RWPE2 (cell line): ENCODE data around the gene GPHN.

Source experiments
- ATAC-seq: fragments of 200-7000 bp; cut with Tn5 transposase; 3 replicates; pipeline ENCODE4 v1.9.1; 2021; ENCODE audit warnings: low read depth
- DNase-seq: peaks from one replicate; pipeline ENCODE4 v3.0.0-alpha.2; 2020; ENCODE audit warnings: low spot score
- H3K27ac ChIP-seq: fragments of 450-650 bp; 2 replicates; pipeline ENCODE4 v1.5.1; 2017; ENCODE audit warnings: mild to moderate bottlenecking; ENCODE audit not compliant: poor library complexity, severe bottlenecking
- H3K27me3 ChIP-seq: fragments of 250-450 bp; sonication (Bioruptor Pico); 2 replicates; pipeline ENCODE4 v1.5.1; 2021; ENCODE audit warnings: mild to moderate bottlenecking, moderate library complexity; ENCODE audit not compliant: insufficient read depth, poor library complexity, severe bottlenecking
- H3K36me3 ChIP-seq: fragments of 250-450 bp; sonication (Bioruptor Pico); 2 replicates; pipeline ENCODE4 v1.5.1; 2020; ENCODE audit warnings: low read depth, mild to moderate bottlenecking, moderate library complexity
- H3K4me1 ChIP-seq: fragments of 250-450 bp; sonication (Bioruptor Pico); 2 replicates; pipeline ENCODE4 v1.5.1; 2021; ENCODE audit warnings: mild to moderate bottlenecking, moderate library complexity; ENCODE audit not compliant: insufficient read depth, poor library complexity, severe bottlenecking
- H3K4me3 ChIP-seq: fragments of 250-450 bp; sonication (Bioruptor Pico); 2 replicates; pipeline ENCODE4 v1.5.1; 2021; ENCODE audit warnings: mild to moderate bottlenecking, moderate library complexity; ENCODE audit not compliant: severe bottlenecking
- H3K9me3 ChIP-seq: fragments of 250-450 bp; sonication (Bioruptor Pico); 2 replicates; pipeline ENCODE4 v1.5.1; 2021; ENCODE audit warnings: mild to moderate bottlenecking, moderate library complexity; ENCODE audit not compliant: severe bottlenecking
- TF ChIP-seq, protein P1 (sequence below): fragments of 450-650 bp; IDR thresholded peaks from one replicate; pipeline ENCODE4 v1.5.1; 2017; ENCODE audit warnings: mild to moderate bottlenecking, moderate library complexity; ENCODE audit not compliant: poor library complexity, severe bottlenecking

The GPHN gene

DNA sequence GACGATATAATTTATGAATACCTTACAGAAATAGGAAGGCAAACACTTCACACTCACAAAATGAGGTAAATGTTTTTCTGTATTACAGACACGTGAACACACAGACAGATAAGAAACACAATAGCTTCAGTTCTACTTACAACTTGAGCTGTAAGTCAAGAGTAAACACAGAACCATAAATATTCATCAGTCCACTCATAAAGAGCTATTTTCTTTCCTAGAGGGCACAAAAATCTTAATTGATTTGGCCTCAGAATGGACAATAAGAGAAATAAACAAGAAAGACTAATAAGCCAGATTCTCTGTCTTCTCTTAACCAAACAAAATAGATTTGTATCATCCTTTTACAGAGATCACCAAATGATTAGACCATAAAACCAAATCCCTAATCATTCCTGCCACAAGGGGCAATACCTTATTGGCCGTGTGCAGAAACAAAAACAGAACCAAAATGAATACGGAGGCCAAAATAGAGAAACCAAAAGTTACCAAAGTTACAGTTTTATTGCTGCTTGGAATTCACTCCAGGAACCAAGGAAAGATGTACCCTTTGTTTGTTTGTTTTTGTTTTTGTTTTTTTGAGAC lies 643.2 kb downstream of the GPHN start:
- Histone ChIP-seq H3K4me1 (no peaks in the 10 kb centered on the region), H3K36me3 (no peaks in the 10 kb centered on the region), H3K27me3 (no peaks in the 10 kb centered on the region), H3K27ac (no peak overlapping the region), H3K9me3 (no peaks in the 10 kb centered on the region), H3K4me3 (no peak overlapping the region)
- DNase-seq: no peak
- TF ChIP-seq, protein P1, sequence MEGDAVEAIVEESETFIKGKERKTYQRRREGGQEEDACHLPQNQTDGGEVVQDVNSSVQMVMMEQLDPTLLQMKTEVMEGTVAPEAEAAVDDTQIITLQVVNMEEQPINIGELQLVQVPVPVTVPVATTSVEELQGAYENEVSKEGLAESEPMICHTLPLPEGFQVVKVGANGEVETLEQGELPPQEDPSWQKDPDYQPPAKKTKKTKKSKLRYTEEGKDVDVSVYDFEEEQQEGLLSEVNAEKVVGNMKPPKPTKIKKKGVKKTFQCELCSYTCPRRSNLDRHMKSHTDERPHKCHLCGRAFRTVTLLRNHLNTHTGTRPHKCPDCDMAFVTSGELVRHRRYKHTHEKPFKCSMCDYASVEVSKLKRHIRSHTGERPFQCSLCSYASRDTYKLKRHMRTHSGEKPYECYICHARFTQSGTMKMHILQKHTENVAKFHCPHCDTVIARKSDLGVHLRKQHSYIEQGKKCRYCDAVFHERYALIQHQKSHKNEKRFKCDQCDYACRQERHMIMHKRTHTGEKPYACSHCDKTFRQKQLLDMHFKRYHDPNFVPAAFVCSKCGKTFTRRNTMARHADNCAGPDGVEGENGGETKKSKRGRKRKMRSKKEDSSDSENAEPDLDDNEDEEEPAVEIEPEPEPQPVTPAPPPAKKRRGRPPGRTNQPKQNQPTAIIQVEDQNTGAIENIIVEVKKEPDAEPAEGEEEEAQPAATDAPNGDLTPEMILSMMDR: peak; percentile 33
- no peak for ATAC-seq

DNA sequence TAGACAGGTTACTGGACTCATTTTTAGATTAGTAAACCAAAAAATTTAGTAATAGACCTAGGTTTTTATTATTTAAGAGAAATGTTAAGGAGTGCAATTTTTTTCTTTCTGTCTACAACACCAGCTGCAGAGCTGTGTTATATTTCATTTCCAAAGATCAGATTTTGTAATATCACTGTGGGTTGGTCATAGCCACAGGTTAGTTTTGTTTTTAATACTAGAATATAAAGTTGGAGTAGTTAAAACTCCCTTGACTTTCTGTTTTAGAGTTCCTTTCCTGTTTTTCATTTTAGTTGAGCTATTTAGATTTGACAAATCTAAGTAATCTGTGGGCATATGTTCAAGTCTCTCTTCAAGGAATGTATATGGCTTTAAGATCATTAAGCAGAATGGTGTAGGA lies 650.6 kb downstream of the GPHN start:
- TF ChIP-seq, protein P1: no peak
- ATAC-seq (no peak), DNase-seq (no peak)
- H3K9me3 ChIP-seq: no peaks in the 10 kb centered on the region
- H3K4me1 ChIP-seq: no peaks in the 10 kb centered on the region
- H3K4me3 ChIP-seq: no peak overlapping the region
- H3K27me3 ChIP-seq: no peaks in the 10 kb centered on the region
- H3K36me3 ChIP-seq: no peaks in the 10 kb centered on the region
- no peak overlapping the region for H3K27ac ChIP-seq

DNA sequence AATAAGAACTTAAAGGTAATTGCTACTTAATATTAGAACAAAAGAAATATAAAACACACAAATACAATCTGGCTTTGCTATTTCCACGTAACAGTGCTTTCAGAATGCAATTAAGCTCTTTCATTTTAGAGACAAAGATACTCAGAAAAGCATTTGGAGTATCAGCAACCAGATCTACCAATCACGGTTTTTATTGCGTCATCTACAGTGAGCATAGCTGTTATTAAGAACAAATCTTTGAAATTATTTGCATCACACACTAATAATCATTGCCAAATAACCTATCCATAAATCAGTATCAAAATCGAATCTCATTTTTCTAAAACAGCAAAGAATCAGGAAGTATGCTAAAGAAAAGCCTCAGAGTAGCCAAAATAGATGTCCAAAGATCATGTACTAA lies 654.4 kb downstream of the GPHN start:
- Histone ChIP-seq H3K36me3 (no peaks in the 10 kb centered on the region), H3K4me1 (peaks cover under 1% of the 10 kb centered on the region), H3K9me3 (no peaks in the 10 kb centered on the region), H3K27me3 (no peaks in the 10 kb centered on the region), H3K27ac (no peak overlapping the region), H3K4me3 (no peak overlapping the region)
- DNase-seq (no peak), ATAC-seq (no peak)
- TF ChIP-seq, protein P1: no peak

DNA sequence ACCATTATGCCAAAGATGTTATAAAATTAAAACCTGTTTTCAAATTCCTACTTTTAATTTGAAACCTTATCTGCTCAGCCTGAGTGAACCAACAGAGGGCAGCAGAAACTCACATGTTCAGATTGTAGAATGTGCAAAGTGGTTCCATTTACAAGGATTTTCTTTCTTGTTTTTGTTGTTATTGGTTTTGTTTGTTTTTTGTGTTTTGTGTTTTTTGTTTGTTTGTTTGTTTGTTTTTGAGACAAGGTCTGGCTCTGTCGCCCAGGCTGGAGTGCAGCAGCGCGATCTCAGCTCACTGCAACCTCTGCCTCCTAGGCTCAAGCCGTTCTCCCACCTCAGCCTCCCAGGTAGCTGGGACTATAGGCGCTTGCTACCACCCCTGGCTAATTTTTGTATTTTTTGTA lies 658.5 kb downstream of the GPHN start:
- Histone ChIP-seq H3K36me3 (no peaks in the 10 kb centered on the region), H3K27ac (no peak overlapping the region), H3K9me3 (no peaks in the 10 kb centered on the region), H3K4me3 (no peak overlapping the region), H3K27me3 (no peaks in the 10 kb centered on the region), H3K4me1 (peaks cover 9% of the 10 kb centered on the region)
- TF ChIP-seq, protein P1: peak; percentile 98
- DNase-seq: no peak
- ATAC-seq: peak; percentile 51

DNA sequence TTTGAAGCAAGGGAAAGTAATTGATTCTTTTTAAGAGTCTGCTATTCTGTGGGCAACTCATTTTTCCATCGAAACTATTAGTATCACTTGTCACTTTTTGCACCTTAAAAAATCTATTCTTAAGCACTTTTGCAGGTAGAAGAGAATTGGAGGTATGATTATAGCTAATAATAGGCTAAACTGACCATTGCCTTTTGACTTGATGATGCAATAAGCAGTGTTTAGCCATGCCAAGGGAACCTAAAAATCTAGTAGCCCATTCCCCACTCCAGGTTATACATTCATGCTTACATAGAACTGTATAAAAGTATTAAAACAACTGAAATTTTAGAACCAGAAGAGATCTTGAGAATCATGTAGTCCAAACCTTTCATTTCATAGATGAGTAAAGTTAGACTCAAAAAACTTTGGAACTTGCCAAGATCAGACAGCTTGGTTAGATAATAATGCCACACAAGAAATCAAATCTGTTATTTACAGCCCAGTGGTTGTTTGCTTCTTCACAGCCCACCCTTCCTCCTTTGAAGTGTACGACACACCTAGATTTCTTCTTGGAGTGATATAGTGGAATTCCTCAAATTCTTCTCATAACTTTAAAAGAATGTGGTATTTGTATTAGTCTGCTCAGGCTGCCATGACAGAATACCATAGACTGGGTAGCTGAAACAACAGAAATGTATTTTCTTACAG lies 659.6 kb downstream of the GPHN start:
- Histone ChIP-seq H3K27ac (peak overlapping the region; percentile 37), H3K9me3 (no peaks in the 10 kb centered on the region), H3K36me3 (no peaks in the 10 kb centered on the region), H3K27me3 (no peaks in the 10 kb centered on the region), H3K4me3 (no peak overlapping the region), H3K4me1 (peaks cover 9% of the 10 kb centered on the region)
- ATAC-seq: peak; percentile 93
- DNase-seq: no peak
- TF ChIP-seq, protein P1: no peak
